K562 (cell line): ENCODE results near the gene C9orf50. TPM values are rescaled to one million over a fixed set of nuclear protein-coding genes. Genes with fewer than 3 reads are reported as not detected.

Experiments used
- CBFA2T2 ChIP-seq: fragments of 450-650 bp; conservative IDR thresholded peaks from 2 replicates; pipeline ENCODE4 v1.6.1; 2017; ENCODE audit warnings: mild to moderate bottlenecking
- FOS ChIP-seq: IDR thresholded peaks from 3 replicates; pipeline ENCODE4 v1.6.1; 2011; ENCODE audit not compliant: insufficient read length; ENCODE audit errors: extremely low read depth
- FOXK2 ChIP-seq, 2 experiments: fragments of 450-650 bp; IDR thresholded peaks in 1 of 2; conservative IDR thresholded peaks in 1 of 2; 2 replicates each; pipeline ENCODE4 v1.6.1; 2016; ENCODE audit warnings: low read depth in 2 of 2, mild to moderate bottlenecking in 1 of 2
- L3MBTL2 ChIP-seq: fragments of 450-650 bp; IDR thresholded peaks from 2 replicates; pipeline ENCODE4 v1.6.1; 2016; ENCODE audit warnings: mild to moderate bottlenecking, moderate library complexity
- MIER1 ChIP-seq: fragments of 450-650 bp; IDR thresholded peaks from 2 replicates; pipeline ENCODE4 v1.6.1; 2016; ENCODE audit warnings: antibody characterized with exemption, mild to moderate bottlenecking, low read depth
- PHF20 ChIP-seq: fragments of 450-650 bp; IDR thresholded peaks from 2 replicates; pipeline ENCODE4 v1.6.1; 2018; ENCODE audit not compliant: partially characterized antibody
- RCOR1 ChIP-seq, 2 experiments: IDR thresholded peaks; 2 replicates each; pipeline ENCODE4 v1.6.1; 2012; ENCODE audit warnings: low read depth in 2 of 2, low read length in 2 of 2, borderline replicate concordance in 1 of 2, improper control_type of control experiment in 1 of 2
- SRF ChIP-seq, 2 experiments: fragments of 250-450, 450-650 bp in 1 of 2; sonication (Bioruptor Pico) in 1 of 2; sonication (generic) in 1 of 2; formaldehyde crosslinking; IDR thresholded peaks; 2 replicates each; pipeline versions ENCODE4 v1.5.0 to v1.5.1; 2020 to 2022; ENCODE audit warnings: mild to moderate bottlenecking in 1 of 2, missing genetic modification reagents in 1 of 2
- TBP ChIP-seq: optimal IDR thresholded peaks from 2 replicates; pipeline ENCODE3; 2011; ENCODE audit warnings: low read depth, low read length, improper control_type of control experiment
- polyA plus RNA-seq, 8 experiments: library from polyadenylated mRNA; depleted of rRNA in 4 of 8; stranded (reverse) in 5 of 8; unstranded in 3 of 8; fragments of >200 nt; fragmentation: Nextera tagmentation in 2 of 8; fragmentation: Illumina TruSeq in 1 of 8; extraction: Ambion mirVana in 2 of 8; extraction: Trizol in 1 of 8; gene quantifications; 2 replicates each; pipeline versions ENCODE4 v1.2.1 to v1.2.3, GENCODE V29; 2011 to 2014; ENCODE audit warnings: inconsistent platforms in 1 of 8, missing spikeins in 1 of 8
- total RNA-seq, 7 experiments: library from RNA; depleted of rRNA in 6 of 7; stranded (reverse); fragments of >200 nt in 6 of 7; fragmentation: Illumina TruSeq in 2 of 7; extraction: Trizol in 2 of 7; gene quantifications; 2 replicates each; pipeline versions ENCODE4 v1.2.1 to v1.2.3, GENCODE V29; 2011 to 2021; ENCODE audit warnings: low replicate concordance in 1 of 7
- TF ChIP-seq, protein P1 (sequence below), 2 experiments: fragments of 450-650 bp in 1 of 2; sonication (generic) in 1 of 2; formaldehyde crosslinking in 1 of 2; IDR thresholded peaks; 2 replicates each; pipeline versions ENCODE4 v1.7.1 to v1.9.0; 2016 to 2022; ENCODE audit warnings: inconsistent platforms in 1 of 2, mild to moderate bottlenecking in 1 of 2, missing genetic modification reagents in 1 of 2

The C9orf50 gene
- total and polyA plus RNA-seq, 9 of the 15 experiments (the other 6 are each of a cell fraction or from before 2014, with no cell fraction given) = not detected

DNA sequence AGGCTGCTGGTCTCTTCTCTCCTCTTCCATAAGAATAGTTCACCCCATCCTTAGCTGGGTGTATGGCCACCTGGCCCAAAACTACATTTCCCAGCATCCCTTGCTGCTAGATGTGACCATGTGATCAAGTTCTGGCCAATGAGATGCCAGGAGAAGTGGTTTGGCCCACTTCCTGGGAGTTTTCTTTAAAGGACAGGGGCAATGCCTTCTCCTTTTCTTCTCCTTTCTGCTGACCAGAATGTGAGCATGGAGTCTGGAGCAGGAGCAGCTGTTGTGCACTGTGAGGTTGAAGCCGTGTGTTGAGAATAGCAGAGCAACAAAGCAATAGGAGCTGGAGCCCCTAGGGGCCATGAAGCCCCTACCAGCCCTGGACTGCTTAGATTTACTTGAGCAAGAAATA is 36.8 kb downstream of the C9orf50 start (continued):
- TF ChIP-seq, protein P1, sequence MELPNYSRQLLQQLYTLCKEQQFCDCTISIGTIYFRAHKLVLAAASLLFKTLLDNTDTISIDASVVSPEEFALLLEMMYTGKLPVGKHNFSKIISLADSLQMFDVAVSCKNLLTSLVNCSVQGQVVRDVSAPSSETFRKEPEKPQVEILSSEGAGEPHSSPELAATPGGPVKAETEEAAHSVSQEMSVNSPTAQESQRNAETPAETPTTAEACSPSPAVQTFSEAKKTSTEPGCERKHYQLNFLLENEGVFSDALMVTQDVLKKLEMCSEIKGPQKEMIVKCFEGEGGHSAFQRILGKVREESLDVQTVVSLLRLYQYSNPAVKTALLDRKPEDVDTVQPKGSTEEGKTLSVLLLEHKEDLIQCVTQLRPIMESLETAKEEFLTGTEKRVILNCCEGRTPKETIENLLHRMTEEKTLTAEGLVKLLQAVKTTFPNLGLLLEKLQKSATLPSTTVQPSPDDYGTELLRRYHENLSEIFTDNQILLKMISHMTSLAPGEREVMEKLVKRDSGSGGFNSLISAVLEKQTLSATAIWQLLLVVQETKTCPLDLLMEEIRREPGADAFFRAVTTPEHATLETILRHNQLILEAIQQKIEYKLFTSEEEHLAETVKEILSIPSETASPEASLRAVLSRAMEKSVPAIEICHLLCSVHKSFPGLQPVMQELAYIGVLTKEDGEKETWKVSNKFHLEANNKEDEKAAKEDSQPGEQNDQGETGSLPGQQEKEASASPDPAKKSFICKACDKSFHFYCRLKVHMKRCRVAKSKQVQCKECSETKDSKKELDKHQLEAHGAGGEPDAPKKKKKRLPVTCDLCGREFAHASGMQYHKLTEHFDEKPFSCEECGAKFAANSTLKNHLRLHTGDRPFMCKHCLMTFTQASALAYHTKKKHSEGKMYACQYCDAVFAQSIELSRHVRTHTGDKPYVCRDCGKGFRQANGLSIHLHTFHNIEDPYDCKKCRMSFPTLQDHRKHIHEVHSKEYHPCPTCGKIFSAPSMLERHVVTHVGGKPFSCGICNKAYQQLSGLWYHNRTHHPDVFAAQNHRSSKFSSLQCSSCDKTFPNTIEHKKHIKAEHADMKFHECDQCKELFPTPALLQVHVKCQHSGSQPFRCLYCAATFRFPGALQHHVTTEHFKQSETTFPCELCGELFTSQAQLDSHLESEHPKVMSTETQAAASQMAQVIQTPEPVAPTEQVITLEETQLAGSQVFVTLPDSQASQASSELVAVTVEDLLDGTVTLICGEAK (IDR thresholded peaks at IDR 0.05) = peak; percentile 55; the same call in 1 of the 2 replicates
- TF ChIP-seq, protein P1 (CRISPR knock-in tag; IDR thresholded peaks at IDR 0.05) = no peak
- TF ChIP-seq L3MBTL2 (no peak), TBP (peak; percentile 49), FOXK2 (conservative IDR thresholded peaks at IDR 0.05 in 1 of 2, IDR thresholded peaks at IDR 0.05 in 1 of 2; ENCODE audit: low read depth in 2 of 2) (peak in 1 of 2 experiments; percentile 63; a peak in 2 of 4 replicates), PHF20 (peak; percentile 18), FOS (peak; percentile 78), RCOR1 (IDR thresholded peaks at IDR 0.05; ENCODE audit: borderline replicate concordance in 1 of 2, low read depth in 2 of 2, low read length in 2 of 2) (peak in 1 of 2 experiments; percentile 14; a peak in 1 of 4 replicates), MIER1 (no peak), CBFA2T2 (peak; percentile 55), SRF (CRISPR knock-in tag; IDR thresholded peaks at IDR 0.05) (peak in 1 of 2 experiments; percentile 33; a peak in 1 of 4 replicates)
